ENCODE results near the gene TSNAXIP1. TPM values are rescaled to one million over a fixed set of nuclear protein-coding genes. Genes with fewer than 3 reads are reported as not detected.

The TSNAXIP1 gene
- total RNA-seq, 1 donor from 2014 or later: 4.1 TPM

DNA sequence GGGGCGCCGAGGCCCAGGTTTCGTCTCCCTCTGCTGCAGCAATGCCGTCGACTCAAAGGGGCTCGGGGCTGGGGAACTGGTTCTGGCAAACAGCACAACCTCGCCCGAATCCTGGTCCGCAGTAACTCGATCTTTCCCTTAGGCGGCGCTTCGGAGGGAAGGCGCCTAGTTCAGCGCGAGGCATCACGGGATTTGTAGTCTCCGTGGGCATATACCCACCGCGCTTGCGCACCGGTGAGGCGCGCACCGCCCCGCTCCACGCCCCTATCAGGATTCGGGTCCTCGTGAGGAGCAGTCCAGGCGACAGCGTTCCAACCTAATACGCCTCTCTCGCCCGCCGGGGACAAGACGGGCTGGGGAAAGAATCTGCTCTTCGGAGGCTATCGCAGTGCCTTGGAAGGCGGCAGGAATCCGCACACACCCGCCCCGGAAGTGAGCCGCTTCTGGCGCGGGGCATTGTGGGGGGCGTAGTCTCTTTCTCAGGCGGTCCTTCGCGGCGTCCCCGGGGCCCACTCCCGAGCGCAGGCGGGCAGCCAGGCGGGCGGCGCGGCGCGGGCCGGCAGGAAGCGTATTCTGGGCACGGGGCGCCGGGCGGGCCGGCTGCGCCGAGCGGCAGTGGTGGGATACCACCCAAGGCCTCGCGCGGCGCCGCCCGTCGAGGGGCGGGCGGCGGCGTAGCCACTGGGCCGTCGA is 35.3 kb downstream of the TSNAXIP1 start, which contains the start of gene THAP11:
Gene THAP11 (plus strand): TSS at position 505 of the 693 bp plus-strand sequence. CDS start 235 bp downstream, outside the sequence.
- H3K4me1 Mint-ChIP-seq (ENCODE audit: unreplicated experiment): peaks cover 39% of the 10 kb centered on the region
- H3K27me3 Mint-ChIP-seq (ENCODE audit: unreplicated experiment): no peaks in the 10 kb centered on the region
- H3K4me3 Mint-ChIP-seq (ENCODE audit: unreplicated experiment): peak within 1 kb of the TSS; percentile 93
- H3K9me3 Mint-ChIP-seq (ENCODE audit: unreplicated experiment): no peaks in the 10 kb centered on the region
- H3K27ac Mint-ChIP-seq (ENCODE audit: unreplicated experiment): peak within 1 kb of the TSS; percentile 99
- TF ChIP-seq, protein P1, sequence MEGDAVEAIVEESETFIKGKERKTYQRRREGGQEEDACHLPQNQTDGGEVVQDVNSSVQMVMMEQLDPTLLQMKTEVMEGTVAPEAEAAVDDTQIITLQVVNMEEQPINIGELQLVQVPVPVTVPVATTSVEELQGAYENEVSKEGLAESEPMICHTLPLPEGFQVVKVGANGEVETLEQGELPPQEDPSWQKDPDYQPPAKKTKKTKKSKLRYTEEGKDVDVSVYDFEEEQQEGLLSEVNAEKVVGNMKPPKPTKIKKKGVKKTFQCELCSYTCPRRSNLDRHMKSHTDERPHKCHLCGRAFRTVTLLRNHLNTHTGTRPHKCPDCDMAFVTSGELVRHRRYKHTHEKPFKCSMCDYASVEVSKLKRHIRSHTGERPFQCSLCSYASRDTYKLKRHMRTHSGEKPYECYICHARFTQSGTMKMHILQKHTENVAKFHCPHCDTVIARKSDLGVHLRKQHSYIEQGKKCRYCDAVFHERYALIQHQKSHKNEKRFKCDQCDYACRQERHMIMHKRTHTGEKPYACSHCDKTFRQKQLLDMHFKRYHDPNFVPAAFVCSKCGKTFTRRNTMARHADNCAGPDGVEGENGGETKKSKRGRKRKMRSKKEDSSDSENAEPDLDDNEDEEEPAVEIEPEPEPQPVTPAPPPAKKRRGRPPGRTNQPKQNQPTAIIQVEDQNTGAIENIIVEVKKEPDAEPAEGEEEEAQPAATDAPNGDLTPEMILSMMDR (IDR thresholded peaks at IDR 0.05): peak; percentile 74
- DNase-seq (ENCODE audit: extremely low spot score, unreplicated experiment): peak; percentile 97
- no peaks in the 10 kb centered on the region for H3K36me3 Mint-ChIP-seq (ENCODE audit: unreplicated experiment)

DNA sequence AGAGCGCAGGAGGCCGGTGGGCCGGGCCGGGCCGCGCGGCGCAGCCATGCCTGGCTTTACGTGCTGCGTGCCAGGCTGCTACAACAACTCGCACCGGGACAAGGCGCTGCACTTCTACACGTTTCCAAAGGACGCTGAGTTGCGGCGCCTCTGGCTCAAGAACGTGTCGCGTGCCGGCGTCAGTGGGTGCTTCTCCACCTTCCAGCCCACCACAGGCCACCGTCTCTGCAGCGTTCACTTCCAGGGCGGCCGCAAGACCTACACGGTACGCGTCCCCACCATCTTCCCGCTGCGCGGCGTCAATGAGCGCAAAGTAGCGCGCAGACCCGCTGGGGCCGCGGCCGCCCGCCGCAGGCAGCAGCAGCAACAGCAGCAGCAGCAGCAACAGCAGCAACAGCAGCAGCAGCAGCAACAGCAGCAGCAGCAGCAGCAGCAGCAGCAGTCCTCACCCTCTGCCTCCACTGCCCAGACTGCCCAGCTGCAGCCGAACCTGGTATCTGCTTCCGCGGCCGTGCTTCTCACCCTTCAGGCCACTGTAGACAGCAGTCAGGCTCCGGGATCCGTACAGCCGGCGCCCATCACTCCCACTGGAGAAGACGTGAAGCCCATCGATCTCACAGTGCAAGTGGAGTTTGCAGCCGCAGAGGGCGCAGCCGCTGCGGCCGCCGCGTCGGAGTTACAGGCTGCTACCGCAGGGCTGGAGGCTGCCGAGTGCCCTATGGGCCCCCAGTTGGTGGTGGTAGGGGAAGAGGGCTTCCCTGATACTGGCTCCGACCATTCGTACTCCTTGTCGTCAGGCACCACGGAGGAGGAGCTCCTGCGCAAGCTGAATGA is 36.0 kb downstream of the TSNAXIP1 start:
- peak overlapping the region; percentile 91 for H3K27ac Mint-ChIP-seq (ENCODE audit: unreplicated experiment)
- no peak for DNase-seq (ENCODE audit: extremely low spot score, unreplicated experiment)
- H3K4me3 Mint-ChIP-seq (ENCODE audit: unreplicated experiment): peak overlapping the region; percentile 93
- TF ChIP-seq, protein P1 (IDR thresholded peaks at IDR 0.05): peak; percentile 40
- no peaks in the 10 kb centered on the region for H3K27me3 Mint-ChIP-seq (ENCODE audit: unreplicated experiment)
- no peaks in the 10 kb centered on the region for H3K36me3 Mint-ChIP-seq (ENCODE audit: unreplicated experiment)
- no peaks in the 10 kb centered on the region for H3K9me3 Mint-ChIP-seq (ENCODE audit: unreplicated experiment)
- peaks cover 42% of the 10 kb centered on the region for H3K4me1 Mint-ChIP-seq (ENCODE audit: unreplicated experiment)

- DNase-seq (ENCODE audit: extremely low spot score, unreplicated experiment): no peak
- Mint-ChIP-seq H3K9me3 (ENCODE audit: unreplicated experiment) (no peaks in the 10 kb centered on the region), H3K4me3 (ENCODE audit: unreplicated experiment) (peak overlapping the region; percentile 93), H3K27me3 (ENCODE audit: unreplicated experiment) (no peaks in the 10 kb centered on the region), H3K36me3 (ENCODE audit: unreplicated experiment) (no peaks in the 10 kb centered on the region), H3K27ac (ENCODE audit: unreplicated experiment) (peak overlapping the region; percentile 91), H3K4me1 (ENCODE audit: unreplicated experiment) (peaks cover 47% of the 10 kb centered on the region)
- TF ChIP-seq, protein P1 (IDR thresholded peaks at IDR 0.05): no peak
Observed at GRCh38 chr16:67843343-67843765, 36.7 kb downstream of the TSNAXIP1 start.

DNA sequence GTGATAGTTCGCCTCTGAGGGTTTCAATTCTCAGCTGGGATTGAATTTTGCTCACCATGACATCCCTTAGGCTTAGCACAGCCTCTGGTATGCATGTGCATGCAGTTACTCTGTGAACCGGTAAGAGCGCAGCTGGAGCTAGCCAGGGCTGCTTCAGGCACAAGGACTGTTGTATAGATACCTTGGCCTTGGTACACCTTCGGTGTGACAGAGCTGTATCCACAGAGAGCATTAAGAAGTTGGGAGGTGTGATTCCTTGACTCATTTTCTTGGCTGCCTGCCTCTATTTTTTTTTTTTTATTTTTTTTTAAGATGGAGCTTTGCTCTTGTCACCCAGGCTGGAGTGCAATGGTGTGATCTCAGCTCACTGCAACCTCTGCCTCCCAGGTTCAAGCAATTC is 37.8 kb downstream of the TSNAXIP1 start:
- H3K4me1 Mint-ChIP-seq (ENCODE audit: unreplicated experiment): peaks cover 51% of the 10 kb centered on the region
- peak overlapping the region; percentile 34 for H3K27ac Mint-ChIP-seq (ENCODE audit: unreplicated experiment)
- no peak for DNase-seq (ENCODE audit: extremely low spot score, unreplicated experiment)
- TF ChIP-seq, protein P1 (IDR thresholded peaks at IDR 0.05): no peak
- H3K9me3 Mint-ChIP-seq (ENCODE audit: unreplicated experiment): no peaks in the 10 kb centered on the region
- H3K4me3 Mint-ChIP-seq (ENCODE audit: unreplicated experiment): peak overlapping the region; percentile 44
- H3K27me3 Mint-ChIP-seq (ENCODE audit: unreplicated experiment): no peaks in the 10 kb centered on the region
- H3K36me3 Mint-ChIP-seq (ENCODE audit: unreplicated experiment): no peaks in the 10 kb centered on the region

Measured in osteocyte (in vitro differentiated cells).